Renal cortex interstitium (tissue), 3 donors: Measurements from ENCODE around the gene TBCK. TPM values are rescaled to one million over a fixed set of nuclear protein-coding genes. Genes with fewer than 3 reads are reported as not detected.

ENCODE experiments used
- polyA plus RNA-seq, 3 donors: library from polyadenylated mRNA; unstranded; fragments of 120-200 nt; gene quantifications; one replicate each; pipeline ENCODE4 v1.2.1, GENCODE V29; 2013; ENCODE audit not compliant: insufficient read length in 3 of 3

Gene TBCK
- polyA plus RNA-seq, 3 donors, result 51.4 to 67.8 (median 61.4) TPM

Other genes with a start within 250 kb of the TBCK start
- 10 to 100 TPM; 68.4 to 88.2 (median 71.9) TPM for gene AIMP1, start 341 bp upstream of the TBCK start, polyA plus RNA-seq
- not detected for gene GIMD1, start 52.6 kb upstream of the TBCK start, polyA plus RNA-seq